ENCODE data around the gene ZNF410.

DNA sequence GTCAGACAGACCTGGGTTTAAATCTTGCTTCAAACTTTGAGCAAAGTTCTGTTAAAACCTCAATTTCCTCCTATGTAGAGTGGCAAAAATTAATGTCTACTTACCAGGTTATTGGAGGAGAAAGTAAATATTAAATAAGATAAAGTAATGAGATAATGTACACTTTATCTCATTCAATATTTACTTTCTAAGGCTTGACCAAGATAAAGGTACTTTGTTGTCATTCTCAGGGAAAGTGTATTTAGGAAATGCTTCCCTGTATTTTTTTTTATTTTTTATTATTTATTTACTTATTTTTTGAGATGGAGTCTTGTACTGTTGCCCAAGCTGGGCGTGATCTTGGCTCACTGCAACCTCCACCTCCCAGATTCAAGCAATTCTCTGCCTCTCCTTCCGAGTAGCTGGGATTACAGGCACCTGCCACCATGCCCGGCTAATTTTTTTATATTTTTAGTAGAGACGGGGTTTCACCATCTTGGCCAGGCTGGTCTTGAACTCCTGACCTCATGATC lies 58.6 kb downstream of the ZNF410 start:
- TF ChIP-seq, protein P1, sequence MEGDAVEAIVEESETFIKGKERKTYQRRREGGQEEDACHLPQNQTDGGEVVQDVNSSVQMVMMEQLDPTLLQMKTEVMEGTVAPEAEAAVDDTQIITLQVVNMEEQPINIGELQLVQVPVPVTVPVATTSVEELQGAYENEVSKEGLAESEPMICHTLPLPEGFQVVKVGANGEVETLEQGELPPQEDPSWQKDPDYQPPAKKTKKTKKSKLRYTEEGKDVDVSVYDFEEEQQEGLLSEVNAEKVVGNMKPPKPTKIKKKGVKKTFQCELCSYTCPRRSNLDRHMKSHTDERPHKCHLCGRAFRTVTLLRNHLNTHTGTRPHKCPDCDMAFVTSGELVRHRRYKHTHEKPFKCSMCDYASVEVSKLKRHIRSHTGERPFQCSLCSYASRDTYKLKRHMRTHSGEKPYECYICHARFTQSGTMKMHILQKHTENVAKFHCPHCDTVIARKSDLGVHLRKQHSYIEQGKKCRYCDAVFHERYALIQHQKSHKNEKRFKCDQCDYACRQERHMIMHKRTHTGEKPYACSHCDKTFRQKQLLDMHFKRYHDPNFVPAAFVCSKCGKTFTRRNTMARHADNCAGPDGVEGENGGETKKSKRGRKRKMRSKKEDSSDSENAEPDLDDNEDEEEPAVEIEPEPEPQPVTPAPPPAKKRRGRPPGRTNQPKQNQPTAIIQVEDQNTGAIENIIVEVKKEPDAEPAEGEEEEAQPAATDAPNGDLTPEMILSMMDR (IDR thresholded peaks at IDR 0.05 in 4 of 5, conservative IDR thresholded peaks at IDR 0.05 in 1 of 5): no peak
- no peak for TF ChIP-seq POLR2A (IDR thresholded peaks at IDR 0.05)
